HepG2 (cell line): ENCODE measurements around the gene ATP6V1F. TPM values are rescaled to one million over a fixed set of nuclear protein-coding genes. Genes with fewer than 3 reads are reported as not detected.

ENCODE experiments used
- ATAC-seq: fragments of 200-7000 bp; cut with Tn5 transposase; 3 replicates; pipeline ENCODE4 v1.9.1; 2020; ENCODE audit warnings: mild to moderate bottlenecking, moderate library complexity
- BruUV-seq: library from RNA; stranded (reverse); fragments of 400-500 nt; replicated peaks from 2 replicates; lab custom pipeline; 2021; lab: Mats Ljungman, UMichigan
- CTCF ChIA-PET: fragments of 300-600 bp; formaldehyde crosslinking; extraction: SDS; loops from one replicate; lab custom pipeline; 2021; ENCODE audit warnings: low total read pairs, inconsistent platforms, low intra/inter-chr PET ratio; lab: Yijun Ruan, JAX
- POLR2A ChIA-PET: fragments of 350-600 bp; sonication (Branson Sonifier 250); formaldehyde crosslinking; loops from one replicate; lab custom pipeline; 2020; ENCODE audit warnings: antibody characterized with exemption, inconsistent platforms; lab: Yijun Ruan, JAX
- DNase-seq: peaks from one replicate; pipeline ENCODE4 v3.0.0-alpha.2; 2015; ENCODE audit warnings: low spot score
- FAIRE-seq: peaks from 3 replicates; lab custom pipeline; 2011; peaks lifted over from hg19 to GRCh38; lab: Jason Lieb, UNC
- H2AFZ ChIP-seq: one replicate; pipeline ENCODE4 v1.6.1; 2011; ENCODE audit warnings: low read length, inconsistent platforms
- H3K27ac ChIP-seq: fragments of 300-600 bp; 3 replicates; pipeline ENCODE4 v1.8.0; 2011; ENCODE audit warnings: mixed run types, mild to moderate bottlenecking, mixed read lengths, low read length, inconsistent platforms; ENCODE audit not compliant: insufficient read depth; ENCODE audit errors: extremely low read length
- H3K27me3 ChIP-seq, 2 experiments: fragments of 200-600 bp in 1 of 2; 2 replicates in 1 of 2; 3 replicates in 1 of 2; pipeline versions ENCODE4 v1.6.0 to v1.8.0; 2011; ENCODE audit warnings: low read length in 2 of 2, mild to moderate bottlenecking in 2 of 2, moderate library complexity in 2 of 2, inconsistent platforms in 1 of 2; ENCODE audit not compliant: insufficient read depth in 2 of 2, control insufficient read depth in 1 of 2
- H3K36me3 ChIP-seq, 2 experiments: fragments of 200-600 bp in 1 of 2; replicated peaks in 1 of 2; 2 replicates in 1 of 2; 3 replicates in 1 of 2; pipeline versions ENCODE4 v1.5.1 to v1.8.0; 2011; ENCODE audit warnings: low read length in 2 of 2, inconsistent platforms in 1 of 2; ENCODE audit not compliant: insufficient read depth in 2 of 2, control insufficient read depth in 1 of 2
- H3K4me1 ChIP-seq: 2 replicates; pipeline ENCODE4 v1.5.1; 2012; ENCODE audit warnings: low read length, inconsistent platforms; ENCODE audit not compliant: insufficient read depth
- H3K4me2 ChIP-seq: 2 replicates; pipeline ENCODE4 v1.6.0; 2011; ENCODE audit warnings: low read depth, low read length, inconsistent platforms
- H3K4me3 ChIP-seq, 3 experiments: fragments of 200-600 bp in 1 of 3; sonication (generic), shearing (Covaris generic) in 1 of 3; replicated peaks in 1 of 3; 2 replicates each; pipeline ENCODE4 v1.5.1; 2011 to 2016; ENCODE audit warnings: low read length in 3 of 3, inconsistent platforms in 2 of 3, low read depth in 2 of 3, mild to moderate bottlenecking in 2 of 3, control low read depth in 1 of 3, mixed read lengths in 1 of 3; ENCODE audit not compliant: insufficient read depth in 1 of 3
- H3K79me2 ChIP-seq: one replicate; pipeline ENCODE4 v1.6.1; 2011; ENCODE audit warnings: low read length, inconsistent platforms; ENCODE audit not compliant: insufficient read depth
- H3K9ac ChIP-seq: 2 replicates; pipeline ENCODE4 v1.6.0; 2011; ENCODE audit warnings: mild to moderate bottlenecking, low read depth, low read length, inconsistent platforms; ENCODE audit not compliant: insufficient read depth
- H3K9me3 ChIP-seq: 2 replicates; pipeline ENCODE4 v1.5.1; 2012; ENCODE audit warnings: mild to moderate bottlenecking, low read length
- H4K20me1 ChIP-seq: 2 replicates; pipeline ENCODE4 v1.6.0; 2011; ENCODE audit warnings: inconsistent platforms, mild to moderate bottlenecking, low read length, moderate library complexity; ENCODE audit not compliant: insufficient read depth
- DRAP1 ChIP-seq: IDR thresholded peaks from 2 replicates; pipeline ENCODE4 v1.6.1; 2016; ENCODE audit warnings: missing genetic modification reagents, missing compliant biosample characterization
- JUND ChIP-seq: sonication (generic); formaldehyde crosslinking; IDR thresholded peaks from 2 replicates; pipeline ENCODE4 v1.8.0; 2022; ENCODE audit warnings: mild to moderate bottlenecking, missing genetic modification reagents
- MEIS1 ChIP-seq: sonication (generic); formaldehyde crosslinking; IDR thresholded peaks from 2 replicates; pipeline ENCODE4 v1.9.0; 2021; ENCODE audit warnings: mild to moderate bottlenecking, missing genetic modification reagents, moderate library complexity, borderline replicate concordance
- NONO ChIP-seq, 2 experiments: fragments of 450-650 bp in 1 of 2; sonication (generic) in 1 of 2; formaldehyde crosslinking in 1 of 2; IDR thresholded peaks in 1 of 2; conservative IDR thresholded peaks in 1 of 2; 2 replicates each; pipeline versions ENCODE4 v1.6.1 to v1.8.0; 2017 to 2022; ENCODE audit warnings: mild to moderate bottlenecking in 1 of 2, missing genetic modification reagents in 1 of 2, moderate library complexity in 1 of 2
- RXRB ChIP-seq: IDR thresholded peaks from 2 replicates; pipeline ENCODE4 v1.6.1; 2016; ENCODE audit warnings: borderline replicate concordance, missing genetic modification reagents, missing compliant biosample characterization
- SETDB1 ChIP-seq: sonication (generic); formaldehyde crosslinking; IDR thresholded peaks from 2 replicates; pipeline ENCODE4 v1.5.1; 2020; ENCODE audit warnings: missing genetic modification reagents, mild to moderate bottlenecking, borderline replicate concordance
- UBTF ChIP-seq: sonication (generic); formaldehyde crosslinking; IDR thresholded peaks from 2 replicates; pipeline ENCODE4 v1.4.0; 2020; ENCODE audit warnings: mild to moderate bottlenecking, missing genetic modification reagents
- YEATS4 ChIP-seq: sonication (generic); formaldehyde crosslinking; IDR thresholded peaks from 2 replicates; pipeline ENCODE4 v1.4.0; 2020; ENCODE audit warnings: missing genetic modification reagents, borderline replicate concordance
- ZBTB49 ChIP-seq: sonication (generic); formaldehyde crosslinking; IDR thresholded peaks from 2 replicates; pipeline ENCODE4 v1.4.0; 2020; ENCODE audit warnings: missing genetic modification reagents, borderline replicate concordance
- ZNF124 ChIP-seq: sonication (generic); formaldehyde crosslinking; IDR thresholded peaks from 2 replicates; pipeline ENCODE4 v1.4.0; 2020; ENCODE audit warnings: missing genetic modification reagents
- ZNF468 ChIP-seq: sonication (generic); formaldehyde crosslinking; IDR thresholded peaks from 2 replicates; pipeline ENCODE4 v1.8.0; 2022; ENCODE audit warnings: mild to moderate bottlenecking, moderate library complexity, missing genetic modification reagents
- ZNF616 ChIP-seq: sonication (generic); formaldehyde crosslinking; IDR thresholded peaks from 2 replicates; pipeline ENCODE4 v1.5.0; 2020; ENCODE audit warnings: low read depth, mild to moderate bottlenecking, missing genetic modification reagents
- ZNF619 ChIP-seq: sonication (generic); formaldehyde crosslinking; IDR thresholded peaks from 2 replicates; pipeline ENCODE4 v1.4.0; 2020; ENCODE audit warnings: mild to moderate bottlenecking, missing genetic modification reagents
- WGBS: methylation state at CpG from one replicate; pipeline ENCODE4 v1.1.6; 2017; ENCODE audit warnings: low lambda C conversion rate; 5-methylcytosine and 5-hydroxymethylcytosine counted together
- in situ Hi-C: cut with HindIII; loops from 2 replicates; pipeline ENCODE4 v1.10.0; 2017; ENCODE audit warnings: low pct_unique_long_range_greater_than_20kb; ENCODE audit not compliant: extremely low pct_ligation_motif_present
- intact Hi-C: fragments of 100-400 bp; cut with micrococcal nuclease; formaldehyde crosslinking; loops from one replicate; pipeline ENCODE4 v1.10.0; 2022; ENCODE audit not compliant: unreplicated experiment
- polyA plus RNA-seq, 8 experiments: library from polyadenylated mRNA; depleted of rRNA in 3 of 8; stranded (reverse) in 7 of 8; unstranded in 1 of 8; fragments of >200 nt; fragmentation: Illumina TruSeq in 4 of 8; extraction: Trizol in 4 of 8; gene quantifications; 2 replicates each; pipeline versions ENCODE4 v1.2.1 to v1.2.3, GENCODE V29; 2011 to 2016; ENCODE audit warnings: low read depth in 4 of 8, missing spikeins in 1 of 8, mixed read lengths in 1 of 8; ENCODE audit not compliant: insufficient read depth in 1 of 8
- total RNA-seq, 5 experiments: library from RNA; depleted of rRNA; stranded (reverse); fragments of >200 nt; fragmentation: Illumina TruSeq; extraction: Trizol; gene quantifications; 2 replicates each; pipeline ENCODE4 v1.2.3, GENCODE V29; 2016; ENCODE audit warnings: low read depth in 1 of 5
- TF ChIP-seq, protein P1 (sequence below): sonication (generic); formaldehyde crosslinking; IDR thresholded peaks from 2 replicates; pipeline ENCODE4 v1.4.0; 2020; ENCODE audit warnings: mild to moderate bottlenecking, low read depth, missing genetic modification reagents

Gene ATP6V1F
- total and polyA plus RNA-seq, 2 of the 13 experiments (the other 11 are each of a cell fraction or from before 2014, with no cell fraction given): 87.2 to 132 TPM

DNA sequence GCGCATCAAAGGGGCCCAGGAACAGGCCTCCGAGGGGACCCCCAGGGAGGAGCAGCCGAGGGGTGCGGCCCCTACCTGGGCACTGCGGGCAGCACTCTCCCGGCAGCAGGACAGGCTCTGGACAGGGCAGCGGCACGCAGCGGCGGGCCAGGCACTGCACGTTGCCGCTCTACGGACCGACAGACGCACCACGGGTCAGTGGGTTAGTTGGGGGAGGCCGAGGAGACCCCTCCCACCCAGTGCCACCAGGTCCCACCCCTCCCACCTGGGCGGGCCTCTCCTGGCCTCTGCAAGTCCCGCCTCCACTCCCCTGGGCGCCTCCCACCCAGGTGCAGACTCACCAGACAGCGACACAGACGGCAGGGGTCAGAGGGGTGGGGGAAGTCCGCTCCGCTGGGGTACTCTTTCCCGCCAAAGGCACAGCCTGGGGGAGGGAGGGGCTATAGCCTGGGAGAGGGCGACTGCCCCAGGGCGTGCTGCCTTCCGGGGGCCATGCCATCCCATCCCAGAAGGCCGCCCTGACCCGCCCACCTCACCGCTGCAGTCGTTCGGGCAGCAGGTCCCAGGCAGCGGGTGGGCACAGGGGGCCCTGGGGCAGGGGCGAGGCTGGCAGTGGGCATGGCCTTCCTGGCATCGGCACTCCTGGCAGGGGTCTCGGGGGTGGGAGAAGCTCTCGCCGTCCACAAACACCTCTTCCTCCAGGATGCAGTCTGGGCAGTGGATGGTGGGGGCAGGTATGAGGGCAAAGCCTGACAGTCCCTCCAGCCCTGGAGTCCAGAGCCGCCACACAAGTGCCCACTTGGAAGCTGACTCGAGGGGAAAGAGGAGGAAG lies 28.7 kb downstream of the ATP6V1F start:
- H3K4me3 ChIP-seq: no peak overlapping the region
- FAIRE-seq: no peak
- POLR2A ChIA-PET: no interaction called here
- CTCF ChIA-PET: no interaction called here
- 64% methylated on average over 10 of the region's 41 CpGs for WGBS
- ATAC-seq: no peak
- DNase-seq: no peak
- H3K4me2 ChIP-seq: no peak overlapping the region
- H3K27ac ChIP-seq: no peak overlapping the region
- H4K20me1 ChIP-seq: no peaks in the 10 kb centered on the region
- peaks cover 25% of the 10 kb centered on the region for H3K4me1 ChIP-seq
- H3K9me3 ChIP-seq: no peaks in the 10 kb centered on the region
- in situ Hi-C loops: loop anchor here (25.0 kb wide), 1 partner anchor 454 kb away; no protein-coding TSS in a partner anchor
- no peak overlapping the region for H3K9ac ChIP-seq
- intact Hi-C loops: no loop called here
- H2AFZ ChIP-seq: no peak overlapping the region
- no TSS peak for BruUV-seq
- H3K36me3 ChIP-seq: no peaks in the 10 kb centered on the region
- no peaks in the 10 kb centered on the region for H3K79me2 ChIP-seq
- peaks cover 1 to 26% of the 10 kb centered on the region in 2 experiments; a peak in 4 of 5 replicates for H3K27me3 ChIP-seq
- TF ChIP-seq ZNF619 (no peak), RXRB (CRISPR knock-in tag) (no peak), SETDB1 (CRISPR knock-in tag) (no peak), ZBTB49 (no peak), ZNF124 (CRISPR knock-in tag) (no peak), YEATS4 (CRISPR knock-in tag) (no peak), NONO (IDR thresholded peaks at IDR 0.05) (no peak), NONO (CRISPR knock-in tag; conservative IDR thresholded peaks at IDR 0.05) (no peak), DRAP1 (CRISPR knock-in tag) (no peak), MEIS1 (CRISPR knock-in tag) (no peak), JUND (CRISPR knock-in tag) (no peak), ZNF616 (no peak), UBTF (CRISPR knock-in tag) (no peak), ZNF468 (CRISPR knock-in tag) (no peak)
- TF ChIP-seq, protein P1, sequence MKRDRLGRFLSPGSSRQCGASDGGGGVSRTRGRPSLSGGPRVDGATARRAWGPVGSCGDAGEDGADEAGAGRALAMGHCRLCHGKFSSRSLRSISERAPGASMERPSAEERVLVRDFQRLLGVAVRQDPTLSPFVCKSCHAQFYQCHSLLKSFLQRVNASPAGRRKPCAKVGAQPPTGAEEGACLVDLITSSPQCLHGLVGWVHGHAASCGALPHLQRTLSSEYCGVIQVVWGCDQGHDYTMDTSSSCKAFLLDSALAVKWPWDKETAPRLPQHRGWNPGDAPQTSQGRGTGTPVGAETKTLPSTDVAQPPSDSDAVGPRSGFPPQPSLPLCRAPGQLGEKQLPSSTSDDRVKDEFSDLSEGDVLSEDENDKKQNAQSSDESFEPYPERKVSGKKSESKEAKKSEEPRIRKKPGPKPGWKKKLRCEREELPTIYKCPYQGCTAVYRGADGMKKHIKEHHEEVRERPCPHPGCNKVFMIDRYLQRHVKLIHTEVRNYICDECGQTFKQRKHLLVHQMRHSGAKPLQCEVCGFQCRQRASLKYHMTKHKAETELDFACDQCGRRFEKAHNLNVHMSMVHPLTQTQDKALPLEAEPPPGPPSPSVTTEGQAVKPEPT: no peak
